PC-3 (cell line): ENCODE data around the gene ASXL2. TPM values are rescaled to one million over a fixed set of nuclear protein-coding genes. Genes with fewer than 3 reads are reported as not detected.

ENCODE experiments used
- ATAC-seq: fragments of 200-7000 bp; cut with Tn5 transposase; 2 replicates; pipeline ENCODE4 v1.9.1; 2020; ENCODE audit warnings: mild to moderate bottlenecking, moderate library complexity
- BruUV-seq: library from RNA; stranded (reverse); fragments of 400-500 nt; replicated peaks from 2 replicates; lab custom pipeline; 2021; lab: Mats Ljungman, UMichigan
- CTCF ChIA-PET: fragments of 300-600 bp; sonication (Branson Sonifier 250); formaldehyde crosslinking; loops from one replicate; lab custom pipeline; 2022; ENCODE audit warnings: antibody characterized with exemption; lab: Charles Lee
- POLR2A ChIA-PET: fragments of 300-600 bp; sonication (Branson Sonifier 250); formaldehyde crosslinking; loops from one replicate; lab custom pipeline; 2022; ENCODE audit warnings: antibody characterized with exemption; ENCODE audit not compliant: unreplicated experiment; lab: Charles Lee
- DNase-seq: peaks from one replicate; pipeline ENCODE4 v3.0.0-alpha.2; 2015
- H2AFZ ChIP-seq: fragments of 300-600 bp; sonication (generic); 2 replicates; pipeline ENCODE4 v1.6.0; 2016; ENCODE audit warnings: antibody characterized with exemption, low read length
- H3F3A ChIP-seq: fragments of 300-600 bp; sonication (generic); one replicate; pipeline ENCODE4 v1.6.0; 2017; ENCODE audit warnings: antibody characterized with exemption, low read length, control low read depth, mild to moderate bottlenecking; ENCODE audit not compliant: unreplicated experiment
- H3K27ac ChIP-seq: fragments of 300-600 bp; sonication (generic); 2 replicates; pipeline ENCODE4 v1.5.1; 2016; ENCODE audit warnings: mild to moderate bottlenecking, low read length
- H3K27me3 ChIP-seq: fragments of 300-600 bp; sonication (generic); 2 replicates; pipeline ENCODE4 v1.6.1; 2016; ENCODE audit warnings: low read length, mixed read lengths
- H3K36me3 ChIP-seq: fragments of 300-600 bp; sonication (generic); 2 replicates; pipeline ENCODE4 v1.6.1; 2016; ENCODE audit warnings: low read depth, mixed run types, low read length, mixed read lengths
- H3K4me1 ChIP-seq: fragments of 300-600 bp; sonication (generic); 2 replicates; pipeline ENCODE4 v1.5.1; 2016; ENCODE audit warnings: low read length; ENCODE audit not compliant: insufficient read depth
- H3K4me2 ChIP-seq: fragments of 300-600 bp; sonication (generic); 2 replicates; pipeline ENCODE4 v1.6.0; 2016; ENCODE audit warnings: low read length
- H3K4me3 ChIP-seq: fragments of 300-600 bp; sonication (generic); 2 replicates; pipeline ENCODE4 v1.5.1; 2016; ENCODE audit warnings: mild to moderate bottlenecking, low read length, mixed read lengths
- H3K79me2 ChIP-seq: fragments of 300-600 bp; sonication (generic); 2 replicates; pipeline ENCODE4 v1.6.1; 2017; ENCODE audit warnings: low read length, mixed read lengths
- H3K9ac ChIP-seq: fragments of 300-600 bp; sonication (generic); 2 replicates; pipeline ENCODE4 v1.6.0; 2016; ENCODE audit warnings: mild to moderate bottlenecking, low read length
- H3K9me2 ChIP-seq: fragments of 300-600 bp; sonication (generic); replicated peaks from 2 replicates; pipeline ENCODE4 v1.6.1; 2016; ENCODE audit warnings: mixed run types, low read length, mixed read lengths
- H3K9me3 ChIP-seq: fragments of 300-600 bp; sonication (generic); 2 replicates; pipeline ENCODE4 v1.6.1; 2016; ENCODE audit warnings: low read length, mixed read lengths
- H4K20me1 ChIP-seq: fragments of 300-600 bp; sonication (generic); 2 replicates; pipeline ENCODE4 v1.6.1; 2016; ENCODE audit warnings: low read length, mixed read lengths
- CTCF ChIP-seq: fragments of 300-600 bp; sonication (generic); conservative IDR thresholded peaks from 2 replicates; pipeline ENCODE4 v1.5.1; 2017; ENCODE audit warnings: antibody characterized with exemption, low read depth, mild to moderate bottlenecking, low read length
- EZH2 ChIP-seq: fragments of 300-600 bp; sonication (generic); IDR thresholded peaks from one replicate; pipeline ENCODE4 v1.6.1; 2017; ENCODE audit warnings: antibody characterized with exemption, mild to moderate bottlenecking, low read length; ENCODE audit not compliant: unreplicated experiment
- EZH2phosphoT487 ChIP-seq: fragments of 300-600 bp; sonication (generic); IDR thresholded peaks from 2 replicates; pipeline ENCODE4 v1.6.1; 2018; ENCODE audit warnings: mild to moderate bottlenecking, antibody characterized with exemption, low read length, borderline replicate concordance
- intact Hi-C: fragments of 100-400 bp; cut with micrococcal nuclease; formaldehyde crosslinking; loops from 2 replicates; pipeline ENCODE4 v1.9.0; 2023
- total RNA-seq: library from RNA; depleted of rRNA; stranded (reverse); fragments of >200 nt; gene quantifications from 2 replicates; pipeline ENCODE4 v1.2.3, GENCODE V29; 2014

ASXL2 gene
- total RNA-seq, 1 experiment from 2014 or later = 11.5 TPM

DNA sequence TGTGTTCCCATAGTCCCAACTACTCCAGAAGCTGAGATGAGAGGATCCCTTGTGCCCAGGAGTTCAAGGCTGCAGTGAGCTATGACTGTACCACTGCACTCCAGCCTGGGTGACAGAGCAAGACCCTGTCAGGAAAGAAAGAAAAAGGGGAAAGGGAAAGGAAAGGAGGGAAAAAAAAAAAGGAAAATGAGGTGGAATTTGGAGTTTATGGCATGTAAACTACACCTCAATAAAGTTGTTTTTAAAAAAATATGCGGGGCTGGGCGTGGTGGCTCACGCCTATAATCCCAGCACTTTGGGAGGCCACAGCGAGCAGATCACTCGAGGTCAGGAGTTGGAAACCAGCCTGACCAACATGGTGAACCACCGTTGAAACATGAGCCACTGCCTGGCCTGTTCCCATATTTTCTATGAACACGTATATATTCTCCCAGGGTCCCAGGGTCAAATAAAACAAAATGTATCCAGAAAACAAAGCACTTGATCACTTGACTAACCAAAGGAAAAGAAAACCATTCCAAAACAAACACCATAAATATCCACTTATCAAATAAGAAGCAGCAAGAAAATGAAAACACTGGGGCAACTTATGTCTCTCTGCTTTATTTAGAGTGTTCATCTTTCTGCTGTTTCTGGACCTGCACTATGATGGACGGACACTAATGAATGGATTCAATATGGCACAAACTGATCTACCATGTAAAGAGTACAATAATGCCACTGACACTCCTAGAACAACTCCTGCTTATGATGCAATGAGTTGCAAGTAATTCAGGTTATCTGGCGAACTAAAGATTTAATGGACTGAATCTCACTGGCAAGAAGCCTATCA, 56.8 kb downstream of the ASXL2 start:
- H3K9me3 ChIP-seq = no peaks in the 10 kb centered on the region
- no peak overlapping the region for H2AFZ ChIP-seq
- peak overlapping the region; percentile 31; the same call in 1 of the 2 replicates for H3K27ac ChIP-seq
- DNase-seq = peak; percentile 72
- no peaks in the 10 kb centered on the region for H3F3A ChIP-seq
- peak; percentile 87 for ATAC-seq
- no peaks in the 10 kb centered on the region for H3K36me3 ChIP-seq
- H3K9ac ChIP-seq = no peak overlapping the region
- ChIA-PET CTCF (no interaction called here), POLR2A (no interaction called here)
- H3K4me3 ChIP-seq = no peak overlapping the region
- H3K27me3 ChIP-seq = no peaks in the 10 kb centered on the region
- H4K20me1 ChIP-seq = no peaks in the 10 kb centered on the region
- peak overlapping the region; percentile 12; the same call in 1 of the 2 replicates for H3K4me2 ChIP-seq
- TF ChIP-seq CTCF (no peak), EZH2phosphoT487 (no peak), EZH2 (no peak)
- peaks cover 10% of the 10 kb centered on the region for H3K4me1 ChIP-seq
- intact Hi-C loops = no loop called here
- no peaks in the 10 kb centered on the region for H3K9me2 ChIP-seq
- BruUV-seq = no TSS peak
- peaks cover 5% of the 10 kb centered on the region; the same call in 1 of the 2 replicates for H3K79me2 ChIP-seq

DNA sequence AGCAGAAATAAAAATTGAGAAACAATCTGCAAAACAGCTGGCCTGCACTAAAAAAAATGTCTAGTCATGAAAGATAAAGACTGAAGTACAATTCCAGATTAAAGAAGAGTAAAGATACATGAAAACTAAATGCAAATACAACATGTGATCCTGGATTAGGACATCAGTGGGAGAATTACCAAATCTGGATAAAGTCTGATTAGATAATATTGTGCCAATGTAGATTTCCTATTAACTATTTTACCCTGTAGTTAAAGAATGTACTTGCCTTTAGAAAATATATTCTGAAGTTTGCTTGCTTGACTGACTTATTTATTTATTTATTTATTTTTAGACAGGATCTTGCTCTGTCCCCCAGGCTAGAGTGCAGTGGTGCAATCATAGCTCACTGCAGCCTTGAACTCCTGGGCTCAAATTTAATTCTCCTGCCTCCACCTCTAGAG, 58.7 kb downstream of the ASXL2 start:
- Histone ChIP-seq H3K9me3 (no peaks in the 10 kb centered on the region), H3K27ac (no peak overlapping the region), H3K4me1 (peaks cover 10% of the 10 kb centered on the region), H4K20me1 (no peaks in the 10 kb centered on the region), H3K9ac (no peak overlapping the region), H3K4me3 (no peak overlapping the region), H3K36me3 (no peaks in the 10 kb centered on the region), H3K79me2 (peaks cover 9% of the 10 kb centered on the region; the same call in 1 of the 2 replicates), H3K27me3 (no peaks in the 10 kb centered on the region), H2AFZ (no peak overlapping the region), H3K9me2 (no peaks in the 10 kb centered on the region), H3K4me2 (no peak overlapping the region), H3F3A (no peaks in the 10 kb centered on the region)
- DNase-seq = no peak
- ChIA-PET POLR2A (no interaction called here), CTCF (no interaction called here)
- no TSS peak for BruUV-seq
- ATAC-seq = no peak
- intact Hi-C loops = no loop called here
- TF ChIP-seq EZH2 = no peak

- no TSS peak for BruUV-seq
- no peak overlapping the region for H3K4me2 ChIP-seq
- intact Hi-C loops = no loop called here
- TF ChIP-seq CTCF (no peak), EZH2 (no peak), EZH2phosphoT487 (no peak)
- H3K4me3 ChIP-seq = no peak overlapping the region
- H3K27me3 ChIP-seq = no peaks in the 10 kb centered on the region
- POLR2A ChIA-PET = no interaction called here
- no peak overlapping the region for H2AFZ ChIP-seq
- H4K20me1 ChIP-seq = 0 out of 2 replicates have a peak, but pooled peaks cover 4% of the 10 kb centered on the region
- H3K36me3 ChIP-seq = no peaks in the 10 kb centered on the region
- H3K9me2 ChIP-seq = no peaks in the 10 kb centered on the region
- DNase-seq = no peak
- H3K9ac ChIP-seq = no peak overlapping the region
- no peaks in the 10 kb centered on the region for H3K9me3 ChIP-seq
- ATAC-seq = no peak
- H3K79me2 ChIP-seq = peaks cover 23% of the 10 kb centered on the region
- peaks cover 10% of the 10 kb centered on the region for H3K4me1 ChIP-seq
- no peaks in the 10 kb centered on the region for H3F3A ChIP-seq
- H3K27ac ChIP-seq = no peak overlapping the region
- CTCF ChIA-PET = no interaction called here
These were observed 60.7 kb downstream of the ASXL2 start for GRCh38 chr2:25817630-25818029.
